WTC11 (cell line): ENCODE measurements around the gene UVRAG.

Experiments used
- CBFB ChIP-seq: sonication (generic); formaldehyde crosslinking; IDR thresholded peaks from 2 replicates; pipeline ENCODE4 v1.8.1; 2022; ENCODE audit warnings: mild to moderate bottlenecking, low read depth, missing genetic modification reagents
- NFYB ChIP-seq: sonication (generic); formaldehyde crosslinking; conservative IDR thresholded peaks from 2 replicates; pipeline ENCODE4 v1.8.0; 2022; ENCODE audit warnings: low read depth, missing genetic modification reagents
- ZNF416 ChIP-seq: fragments of 250-450 bp; sonication (Bioruptor Pico); IDR thresholded peaks from 2 replicates; pipeline ENCODE4 v1.9.0; 2021; ENCODE audit warnings: mild to moderate bottlenecking, inconsistent platforms

DNA sequence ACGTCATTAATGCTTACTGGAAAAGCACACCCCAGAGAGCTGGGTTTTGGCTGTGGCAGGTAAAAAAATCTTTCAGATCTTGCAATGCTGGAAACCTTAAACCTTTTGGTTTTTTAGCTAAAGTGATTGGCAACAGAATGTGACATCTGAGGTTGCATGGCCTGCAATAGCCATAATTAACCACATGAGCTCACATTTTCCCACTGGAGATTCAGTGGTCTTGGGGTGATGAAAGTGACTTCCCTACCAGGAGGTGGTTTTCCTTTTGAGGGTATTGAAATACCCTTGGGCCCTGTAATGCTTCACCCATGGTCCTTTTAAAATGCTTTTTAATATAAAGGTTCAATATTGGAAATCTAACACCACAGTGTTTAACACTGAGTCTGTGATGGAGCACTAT, 198.5 kb downstream of the UVRAG start:
- TF ChIP-seq ZNF416 (CRISPR knock-in tag) (no peak), CBFB (no peak), NFYB (CRISPR knock-in tag) (no peak)
